GM19043 (cell line): ENCODE results near the gene REEP6.
"Not testable (repeated sequence)": the region's sequence is repeated elsewhere in the genome, so short reads cannot be mapped to it uniquely, and the experiment has no call there.

Source experiments
- ATAC-seq: cut with Tn5 transposase; IDR thresholded peaks from one replicate; pipeline ENCODE4 v1.9.1; 2021; ENCODE audit warnings: low read depth; ENCODE audit not compliant: unreplicated experiment

REEP6 gene

DNA sequence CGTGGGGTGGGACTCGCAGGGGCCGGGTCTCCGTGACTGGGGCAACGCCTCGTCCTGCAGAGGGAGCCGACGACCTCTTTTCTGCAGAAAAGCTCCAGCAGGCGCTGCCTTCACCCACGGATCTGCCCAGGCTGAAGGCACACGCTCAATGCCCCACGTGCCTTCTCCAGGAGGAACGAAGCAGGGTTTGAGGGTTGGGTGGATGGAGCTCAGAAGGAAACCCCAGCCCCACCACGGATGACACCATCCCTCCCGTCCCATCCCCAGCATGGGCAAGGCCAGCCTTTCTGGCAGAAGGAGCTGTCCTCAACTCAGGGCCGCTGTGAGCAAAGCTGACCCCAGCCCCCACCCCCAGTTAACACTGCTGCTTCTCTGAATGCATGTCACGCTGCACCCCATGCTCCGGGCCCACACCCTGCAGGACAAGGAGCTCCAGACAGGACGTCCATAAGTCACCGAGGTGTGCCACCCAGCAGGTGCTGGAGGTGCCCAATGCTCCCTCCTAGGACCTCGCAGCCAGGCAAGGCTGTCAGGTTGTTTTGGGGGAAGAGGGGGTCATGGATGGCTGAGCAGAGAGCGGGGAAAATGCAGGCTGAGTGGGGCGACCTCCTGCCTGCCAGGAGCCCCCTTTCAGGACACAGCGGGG, 19.3 kb upstream of the REEP6 start:
- ATAC-seq = no peak

DNA sequence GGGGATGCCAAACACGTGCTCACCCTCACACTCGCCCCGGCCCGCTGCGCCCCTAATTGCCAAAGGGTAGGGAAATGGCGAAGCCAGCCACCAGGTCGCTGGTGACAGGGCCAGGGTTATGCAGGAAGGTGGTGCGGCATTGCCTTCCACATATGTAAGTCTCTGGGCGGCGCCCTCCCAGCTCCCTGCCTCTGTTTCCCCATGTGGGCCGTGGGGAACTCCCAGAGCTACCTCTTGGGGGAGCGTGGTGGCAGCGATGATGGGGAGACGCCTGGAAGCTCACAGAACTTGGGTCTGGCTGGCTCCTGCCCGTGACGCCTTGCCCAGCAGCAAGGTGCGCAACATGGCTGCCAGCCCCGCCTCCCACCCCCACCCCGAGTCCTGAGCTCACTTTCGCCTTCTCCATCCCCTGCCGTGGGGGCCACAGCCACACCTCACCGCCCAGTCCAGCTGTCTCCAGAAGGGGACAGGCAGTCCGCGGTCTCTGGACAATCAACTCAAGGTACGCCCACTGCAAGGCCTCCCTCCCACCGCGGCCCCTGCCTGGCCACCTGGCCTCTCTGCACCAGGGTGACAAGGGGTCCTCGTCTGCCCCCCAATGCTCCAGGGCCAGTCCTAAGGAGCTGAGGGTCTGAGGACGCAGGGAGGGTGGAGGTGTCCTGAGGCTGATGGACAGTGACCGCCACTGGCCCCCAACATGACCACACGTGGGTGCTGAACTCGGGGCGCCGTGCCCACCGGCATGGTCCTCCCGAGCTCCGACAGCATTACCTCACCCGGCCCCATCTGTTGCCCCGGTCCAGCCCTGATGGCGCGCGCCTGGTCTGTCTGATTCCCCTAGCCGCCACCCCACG, 18.5 kb upstream of the REEP6 start:
- ATAC-seq = no peak

DNA sequence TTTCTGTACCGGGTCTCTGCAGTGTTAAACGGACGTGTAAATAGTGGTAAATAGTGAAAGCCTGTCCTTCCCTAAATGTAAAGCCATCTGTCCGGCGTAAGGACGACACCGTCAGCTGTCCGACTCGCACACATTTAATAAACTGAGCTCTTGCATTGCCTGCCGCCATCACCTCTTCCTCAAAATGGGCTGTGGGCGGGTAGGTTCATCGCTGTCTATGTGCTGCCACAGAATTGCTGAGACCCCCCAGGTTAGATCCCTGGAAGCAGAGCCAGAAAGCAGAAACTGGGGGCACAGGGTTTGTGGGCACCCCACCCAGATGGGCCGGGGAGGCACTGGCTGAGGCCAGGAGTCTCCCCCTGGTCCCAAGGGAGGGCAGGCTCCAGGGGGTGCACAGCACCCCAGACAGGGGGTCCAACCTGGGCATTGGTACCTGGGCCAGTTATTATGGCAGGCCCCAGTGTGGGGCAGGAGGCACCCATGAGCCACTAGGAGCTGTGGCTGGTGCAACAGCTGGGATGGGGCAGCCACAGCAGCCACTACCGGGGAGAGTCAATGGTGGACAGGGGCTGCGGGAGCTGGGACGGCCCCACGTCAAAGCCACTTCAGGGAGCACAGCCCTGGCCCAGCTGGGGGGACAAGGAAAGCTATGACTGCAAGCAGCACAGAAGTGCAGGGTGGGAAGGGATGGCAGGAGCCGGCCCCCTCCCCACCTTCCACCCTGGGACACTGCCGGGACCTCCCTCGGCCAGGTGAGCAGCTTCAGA, 17.7 kb upstream of the REEP6 start:
- ATAC-seq = no peak

DNA sequence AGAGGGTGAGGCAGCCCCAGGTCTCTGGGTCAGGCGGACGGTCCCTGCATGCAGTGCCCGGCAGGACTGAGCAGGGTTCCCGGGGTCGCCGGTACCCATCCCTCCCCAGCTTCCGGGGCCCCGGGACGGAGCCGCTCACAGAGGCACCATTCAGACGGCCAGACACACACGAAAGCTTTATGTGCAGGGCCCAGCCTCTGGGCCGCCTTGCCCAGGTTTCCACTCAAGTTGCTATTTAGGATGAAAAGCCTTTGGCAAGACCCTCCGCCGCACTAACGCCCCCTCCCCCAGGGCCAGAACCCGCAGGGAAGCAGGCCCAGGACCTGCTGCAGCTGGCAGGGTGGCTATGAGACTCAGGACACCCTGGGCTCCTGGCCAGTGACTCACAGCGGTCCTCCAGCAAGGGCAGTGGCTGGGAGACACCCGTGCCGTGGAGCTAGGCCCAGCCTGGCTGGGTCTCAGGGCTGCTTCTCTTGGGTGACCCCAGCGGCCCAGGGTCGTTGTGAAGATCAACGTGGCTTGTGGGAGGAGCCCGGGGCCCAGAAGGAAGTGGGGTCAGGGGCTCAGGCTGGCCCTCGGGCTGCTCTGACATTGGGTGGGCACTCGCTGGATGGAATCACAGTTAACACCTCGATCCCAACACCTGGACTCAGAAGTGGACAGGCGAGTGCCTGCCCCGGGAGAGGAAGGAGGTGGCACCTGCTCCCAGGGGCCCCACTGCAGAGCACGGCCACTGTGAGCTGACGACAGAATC, 16.8 kb upstream of the REEP6 start:
- ATAC-seq = no peak

DNA sequence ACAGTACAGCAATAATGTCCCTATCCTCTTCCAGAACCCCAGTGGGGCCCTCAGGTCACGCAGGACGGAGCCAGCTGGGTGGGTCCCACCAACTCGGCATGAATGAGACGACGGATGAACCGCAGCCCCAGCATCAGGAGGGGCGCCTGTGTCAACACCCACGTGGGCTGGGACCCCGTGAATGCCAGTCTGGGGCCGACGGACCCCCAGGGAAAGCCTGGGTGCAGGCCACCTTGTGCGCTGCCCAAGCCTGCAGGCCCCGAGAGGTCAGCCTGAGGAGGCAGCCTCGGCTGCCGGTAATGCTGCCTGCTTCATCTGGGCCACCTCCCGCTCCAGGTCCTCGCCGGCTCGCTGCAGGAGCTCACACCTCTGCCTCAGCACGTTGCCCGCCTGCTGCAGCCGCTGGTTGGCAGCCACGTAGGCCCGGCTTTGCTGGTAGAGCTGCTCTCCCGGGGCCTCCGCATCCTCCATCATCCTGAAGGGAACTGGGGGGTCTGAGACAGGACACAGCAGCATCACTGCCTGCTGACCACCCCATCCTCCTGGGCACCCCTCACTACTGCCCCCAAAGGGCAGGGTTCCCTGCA, 16.1 kb upstream of the REEP6 start:
- no peak for ATAC-seq

DNA sequence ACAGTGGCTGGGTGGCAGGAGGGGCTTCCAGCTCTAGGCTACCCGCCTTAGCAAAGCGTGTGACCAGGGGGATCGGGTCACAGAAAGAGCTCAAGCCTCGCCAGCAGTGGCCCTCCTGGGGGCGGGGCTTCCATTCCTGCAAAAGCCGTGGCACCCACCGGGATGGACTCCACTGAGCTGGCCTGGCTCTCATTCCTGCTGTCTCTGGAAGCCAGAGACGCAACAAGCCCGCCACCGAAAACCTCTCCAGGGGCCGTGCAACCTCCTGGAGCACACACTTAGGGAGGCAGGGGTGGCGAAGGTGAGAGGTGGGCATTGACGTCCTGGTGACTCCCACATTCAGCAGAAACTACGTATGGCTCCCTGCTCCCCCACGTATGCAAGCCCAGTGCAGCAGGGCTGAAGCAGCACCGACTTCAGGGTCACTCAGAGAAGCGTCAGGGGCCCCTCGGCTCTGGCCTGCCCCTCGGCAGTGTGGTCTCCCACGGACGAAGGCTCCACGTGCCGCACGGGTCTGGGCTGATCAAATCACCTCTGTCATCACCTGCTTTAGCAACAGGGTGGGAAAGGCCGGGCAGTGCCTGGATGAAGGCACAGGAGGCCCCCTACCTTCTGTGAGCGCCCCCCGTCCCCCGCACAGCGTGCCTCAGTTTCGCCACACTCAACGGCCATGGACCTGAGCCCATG, 15.1 kb upstream of the REEP6 start:
- ATAC-seq = no peak

DNA sequence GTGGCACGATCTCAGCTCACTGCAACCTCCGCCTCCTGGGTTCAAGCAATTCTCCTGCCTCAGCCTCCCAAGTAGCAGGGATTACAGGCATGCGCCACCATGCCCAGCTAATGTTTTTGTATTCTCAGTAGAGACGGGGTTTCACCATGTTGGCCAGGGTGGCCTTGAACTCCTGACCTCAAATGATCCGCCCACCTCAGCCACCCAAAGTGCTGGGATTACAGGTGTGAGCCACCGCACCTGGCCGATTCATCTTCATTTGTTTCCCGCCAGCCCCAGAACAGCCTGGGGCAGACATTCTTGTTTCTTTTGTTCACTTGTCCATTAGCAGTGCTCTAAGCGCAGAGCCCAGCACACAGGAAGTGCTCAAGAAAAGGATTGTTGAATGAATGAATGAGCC, 13.9 kb upstream of the REEP6 start:
- ATAC-seq = not testable (repeated sequence)

DNA sequence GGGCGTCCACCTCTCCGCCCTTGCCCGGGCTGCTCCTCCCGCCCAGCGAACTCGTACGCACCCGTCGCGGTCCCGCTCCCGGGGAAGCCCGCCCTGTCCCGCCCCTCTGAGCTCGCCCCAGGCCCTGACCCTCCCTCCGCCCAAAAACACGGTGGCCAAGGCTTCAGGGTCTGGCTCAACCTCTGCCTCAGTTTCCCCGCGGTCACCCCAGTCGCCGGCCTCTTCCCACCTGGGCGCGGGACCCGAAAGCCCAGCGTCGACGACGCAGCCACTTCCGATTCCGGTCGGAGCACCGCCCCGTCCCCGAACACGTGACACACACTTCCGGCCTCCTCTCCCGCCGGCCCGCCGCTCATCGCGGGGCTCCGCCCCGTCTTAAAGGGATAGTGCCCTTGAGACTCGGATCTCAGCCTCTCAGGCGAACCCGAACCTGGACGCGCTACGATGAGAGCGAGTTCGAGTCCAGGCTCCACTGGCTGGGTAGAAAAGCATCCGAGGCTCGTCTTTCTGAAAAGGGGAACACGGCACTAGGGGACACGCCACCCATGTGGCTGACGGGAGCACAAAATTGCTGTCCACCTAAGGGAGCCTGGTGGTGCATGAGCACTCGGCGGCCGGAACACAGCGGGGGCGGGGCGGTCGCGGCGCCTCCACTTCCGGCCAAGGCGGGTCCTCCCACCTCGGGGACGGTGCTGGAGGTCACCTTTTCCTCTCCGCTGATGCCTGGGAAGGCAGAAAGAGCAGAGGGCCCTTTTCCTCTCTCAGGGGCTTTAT, 11.9 kb upstream of the REEP6 start, which contains the start of gene C19orf25:
C19orf25 (minus strand) TSS at position 282 of the 774 bp plus-strand sequence. CDS start 312 bp downstream, outside the sequence.
- peak; percentile 83 for ATAC-seq

DNA sequence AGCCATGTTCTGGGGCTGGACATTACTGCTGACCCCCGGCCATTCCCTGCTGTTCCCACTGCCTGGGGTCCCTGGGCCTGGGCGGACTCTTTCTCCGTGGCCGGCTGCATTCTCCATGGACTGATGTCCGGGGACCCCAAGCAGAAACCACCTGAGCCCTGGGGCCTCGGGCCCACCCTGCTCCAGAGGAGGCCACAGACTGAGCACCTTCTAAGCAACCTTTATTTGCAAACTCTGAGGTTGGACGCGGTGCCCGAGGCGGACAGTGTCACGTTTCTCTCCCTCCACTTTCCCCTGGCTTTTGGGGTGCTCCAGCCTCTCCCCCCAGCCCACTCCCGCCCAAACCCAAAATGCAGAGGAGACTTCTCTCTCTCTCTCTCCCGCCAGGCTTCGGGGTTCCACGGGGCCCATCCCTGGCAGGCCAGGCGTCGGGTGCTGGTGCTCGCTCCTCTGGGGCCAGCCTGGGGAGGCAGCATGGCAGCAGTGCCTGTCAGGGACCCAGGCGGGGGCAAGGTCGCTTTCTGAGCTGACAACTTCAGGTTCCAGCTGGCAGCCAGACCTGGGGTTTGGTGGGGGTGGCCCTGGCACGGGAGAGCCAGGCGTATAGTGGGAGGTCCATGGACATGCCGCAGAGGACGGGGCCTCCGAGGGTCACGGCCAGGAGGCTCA, 9.6 kb upstream of the REEP6 start:
- ATAC-seq = no peak

DNA sequence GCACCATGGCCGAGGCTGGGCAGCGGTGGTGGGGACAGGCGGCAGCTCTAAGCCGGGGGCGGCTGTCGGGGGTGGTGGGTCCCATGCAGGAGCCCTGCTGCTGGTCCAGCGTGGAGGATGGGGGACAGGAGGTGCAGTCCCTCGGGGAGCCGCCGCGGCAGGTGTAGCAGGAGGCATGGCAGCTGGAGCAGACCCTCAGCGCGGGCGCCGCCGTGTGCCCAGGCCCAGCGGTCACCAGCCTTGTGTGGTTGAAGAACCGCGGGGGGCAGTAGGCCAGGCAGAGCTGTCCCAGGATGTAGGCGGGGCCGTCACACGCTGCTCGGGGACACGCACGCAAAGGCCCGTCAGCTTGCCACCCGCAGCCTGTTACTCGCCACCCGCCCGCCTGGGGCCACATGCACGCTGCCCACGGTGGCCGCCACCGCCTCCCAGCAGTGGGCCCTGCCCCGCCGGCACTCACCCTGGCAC, 9.1 kb upstream of the REEP6 start:
- ATAC-seq = no peak

DNA sequence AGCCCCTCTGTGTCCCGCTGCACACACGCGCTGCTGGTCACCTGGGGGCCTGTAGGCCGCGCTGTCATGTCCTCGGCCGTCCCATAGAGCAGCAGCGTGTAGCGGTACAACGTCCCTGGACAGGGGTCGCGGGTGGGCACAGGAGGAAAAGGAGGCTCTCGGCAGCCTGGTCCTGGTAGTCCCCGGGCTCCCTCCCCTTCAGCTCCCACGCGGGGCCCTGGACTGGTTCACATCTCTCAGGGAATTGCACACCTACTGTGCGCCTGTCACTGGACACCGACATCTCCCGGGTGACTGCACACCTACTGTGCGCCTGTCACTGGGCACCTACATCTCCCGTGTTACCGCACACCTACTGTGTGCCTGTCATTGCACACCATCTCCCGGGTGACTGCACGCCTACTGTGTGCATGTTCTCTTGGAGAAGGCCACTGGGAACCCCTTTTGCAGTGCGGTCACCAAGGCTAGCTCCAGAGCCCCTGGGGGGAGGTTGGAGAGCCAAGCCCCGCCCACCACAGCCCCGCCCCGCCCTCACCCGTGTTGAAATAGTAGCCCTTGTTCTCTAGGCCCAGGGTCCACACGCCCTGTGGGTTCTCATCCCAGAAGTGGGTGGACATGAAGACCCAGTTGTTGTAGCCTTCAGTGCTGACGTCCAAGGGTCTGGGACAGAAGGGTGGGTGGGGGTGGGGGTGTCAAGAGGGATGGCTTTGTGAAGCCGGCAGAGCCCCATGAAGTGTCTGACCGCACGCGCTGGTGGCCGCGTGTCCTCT, 8.4 kb upstream of the REEP6 start:
- no peak for ATAC-seq

DNA sequence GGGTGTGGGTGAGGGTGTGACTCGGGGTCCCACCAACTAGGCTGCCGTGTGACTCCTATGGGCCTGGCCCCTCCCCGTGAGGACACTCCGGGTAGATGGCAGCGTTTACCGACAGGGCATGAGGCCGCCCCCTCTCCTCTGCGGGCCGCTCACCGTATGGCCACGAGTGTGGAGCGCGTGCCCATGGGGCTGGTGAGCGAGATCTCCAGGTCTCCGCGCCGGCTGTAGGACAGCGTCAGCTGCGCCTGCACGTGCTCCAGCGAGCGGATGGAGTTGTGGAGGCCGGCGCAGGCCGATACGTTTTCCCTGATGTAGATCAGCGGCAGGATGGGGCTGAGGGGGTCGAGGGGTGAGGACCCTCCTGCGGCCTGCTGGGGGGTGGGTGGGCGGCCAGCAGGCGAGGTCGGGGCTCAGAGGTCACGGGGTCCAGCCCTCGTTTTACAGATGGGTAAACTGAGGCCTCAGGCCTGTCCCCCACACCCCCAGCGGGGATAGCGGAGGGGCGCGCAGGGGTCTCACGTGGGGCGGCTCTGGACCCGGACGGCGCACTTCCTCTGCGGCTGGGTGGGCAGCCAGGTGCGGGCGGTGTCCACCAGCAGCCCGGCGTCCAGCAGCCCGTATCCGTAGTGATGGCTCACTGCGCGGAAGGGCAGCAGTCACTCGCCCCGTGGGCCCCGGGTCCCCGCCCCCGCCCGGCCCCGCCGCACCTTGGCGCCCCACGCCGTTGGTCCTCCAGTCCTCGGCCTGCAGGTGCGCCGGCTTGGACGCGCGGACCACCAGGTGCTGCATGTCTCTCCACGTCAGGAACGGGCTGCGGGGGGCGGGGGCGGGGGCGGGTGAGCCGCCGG, 7.6 kb upstream of the REEP6 start:
- no peak for ATAC-seq

DNA sequence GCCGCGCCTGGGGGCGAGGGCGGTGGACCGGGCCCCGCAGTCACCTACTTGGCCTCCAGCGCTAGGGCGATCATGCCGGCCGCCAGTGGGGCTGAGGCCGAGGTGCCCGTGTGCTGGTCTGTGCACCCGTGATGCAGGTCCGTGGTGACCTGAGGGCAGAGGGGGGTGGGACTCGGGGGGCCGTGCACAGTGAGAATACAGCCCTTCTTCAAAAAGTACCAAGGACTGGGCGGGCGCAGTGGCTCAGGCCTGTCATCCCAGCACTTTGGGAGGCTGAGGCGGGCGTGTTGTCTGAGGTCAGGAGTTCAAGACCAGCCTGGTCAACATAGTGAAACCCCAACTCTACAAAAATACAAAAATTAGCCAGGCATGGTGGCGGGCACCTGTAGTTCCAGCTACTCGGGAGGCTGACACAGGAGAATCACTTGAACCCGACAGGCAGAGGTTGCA, 7.0 kb upstream of the REEP6 start:
- no peak for ATAC-seq

DNA sequence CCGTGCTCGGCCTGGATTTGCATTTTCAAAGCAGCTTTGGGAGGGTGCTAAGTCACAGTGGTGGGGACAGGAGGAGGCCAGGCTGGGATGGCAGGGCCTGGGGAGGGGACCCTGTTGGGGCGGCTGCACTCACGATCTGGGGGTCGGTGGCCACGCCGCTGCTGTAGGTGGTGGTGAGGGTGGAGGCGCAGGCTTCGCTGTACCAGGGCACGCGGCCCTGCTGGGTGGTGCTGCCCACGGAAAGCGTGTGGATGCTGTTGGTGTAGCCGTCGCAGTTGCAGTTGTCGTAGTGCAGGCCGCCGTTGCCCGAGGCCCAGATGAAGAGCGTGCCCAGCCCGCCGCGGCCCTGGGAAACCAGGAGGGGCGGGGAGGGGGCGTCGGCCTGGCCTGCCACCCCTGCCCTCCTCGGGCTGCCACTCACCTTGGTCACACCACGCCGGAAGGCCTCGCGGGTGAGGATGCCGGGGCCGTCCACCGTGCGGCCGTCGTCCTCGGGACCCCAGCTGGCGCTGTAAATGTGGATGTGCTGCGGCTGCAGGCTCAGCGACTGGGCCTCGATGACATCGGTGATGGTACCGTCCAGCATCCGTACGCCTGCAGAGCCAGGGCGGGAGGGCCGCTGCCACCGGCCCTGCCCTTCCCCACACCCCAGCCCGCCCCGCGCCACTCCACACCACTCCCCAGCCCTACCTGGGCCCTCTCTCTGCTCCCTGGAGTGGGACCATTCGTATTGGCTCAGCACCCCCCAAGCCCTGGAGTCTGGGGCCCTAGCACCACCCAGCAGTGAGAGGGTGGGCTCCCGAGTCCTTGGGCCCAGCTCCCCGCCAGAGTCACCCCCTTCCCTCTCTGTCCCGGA, 4.0 kb upstream of the REEP6 start:
- no peak for ATAC-seq

DNA sequence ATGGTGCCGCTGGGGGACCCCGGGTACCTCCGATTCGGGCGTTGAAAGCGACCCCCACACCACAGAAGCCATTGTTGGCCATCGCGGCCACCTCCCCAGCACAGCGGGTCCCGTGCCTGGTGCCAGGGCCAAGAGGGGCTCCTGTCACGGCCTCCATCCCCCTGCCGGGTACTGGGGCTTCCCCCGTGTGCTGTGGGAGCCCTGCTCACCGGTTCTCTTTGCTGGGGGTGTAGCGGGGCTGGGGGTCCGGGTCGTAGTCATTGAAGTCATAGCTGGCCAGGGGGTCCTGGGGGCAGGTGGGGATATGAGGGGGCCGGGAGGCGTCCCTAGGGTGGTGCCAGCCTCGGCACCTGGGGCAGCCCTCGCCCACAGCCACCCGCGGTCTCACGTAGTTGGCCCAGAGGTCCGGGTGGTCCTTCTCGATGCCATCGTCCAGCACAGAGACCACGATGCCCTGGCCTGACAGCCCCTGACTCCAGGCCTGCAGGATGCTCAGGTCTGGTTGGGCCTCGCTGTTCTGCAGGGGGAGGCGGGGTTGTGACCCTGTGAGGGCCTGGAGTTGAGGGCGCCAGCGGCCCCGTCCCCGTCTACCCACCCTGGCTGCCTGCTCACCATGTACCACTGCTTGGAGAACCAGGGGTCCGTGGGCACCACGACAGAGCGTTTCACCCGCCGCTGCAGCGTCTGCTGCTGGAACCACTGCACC, 3.3 kb upstream of the REEP6 start:
- no peak for ATAC-seq
